GM12864 (cell line): ENCODE data around the gene HCST.
"Not testable (repeated sequence)": the region's sequence is repeated elsewhere in the genome, so short reads cannot be mapped to it uniquely, and the experiment has no call there.

Experiments used
- DNase-seq: peaks from one replicate; pipeline ENCODE4 v3.0.0-alpha.2; 2011; ENCODE audit warnings: low read depth
- H3K4me3 ChIP-seq: 2 replicates; pipeline ENCODE4 v1.5.1; 2011; ENCODE audit warnings: mild to moderate bottlenecking, low read depth, low read length, control low read depth
- TF ChIP-seq, protein P1 (sequence below): IDR thresholded peaks from 2 replicates; pipeline ENCODE4 v1.5.1; 2011; ENCODE audit warnings: low read depth, mild to moderate bottlenecking, moderate library complexity, low read length, control low read depth, inconsistent platforms; ENCODE audit errors: missing control alignments

HCST gene

DNA sequence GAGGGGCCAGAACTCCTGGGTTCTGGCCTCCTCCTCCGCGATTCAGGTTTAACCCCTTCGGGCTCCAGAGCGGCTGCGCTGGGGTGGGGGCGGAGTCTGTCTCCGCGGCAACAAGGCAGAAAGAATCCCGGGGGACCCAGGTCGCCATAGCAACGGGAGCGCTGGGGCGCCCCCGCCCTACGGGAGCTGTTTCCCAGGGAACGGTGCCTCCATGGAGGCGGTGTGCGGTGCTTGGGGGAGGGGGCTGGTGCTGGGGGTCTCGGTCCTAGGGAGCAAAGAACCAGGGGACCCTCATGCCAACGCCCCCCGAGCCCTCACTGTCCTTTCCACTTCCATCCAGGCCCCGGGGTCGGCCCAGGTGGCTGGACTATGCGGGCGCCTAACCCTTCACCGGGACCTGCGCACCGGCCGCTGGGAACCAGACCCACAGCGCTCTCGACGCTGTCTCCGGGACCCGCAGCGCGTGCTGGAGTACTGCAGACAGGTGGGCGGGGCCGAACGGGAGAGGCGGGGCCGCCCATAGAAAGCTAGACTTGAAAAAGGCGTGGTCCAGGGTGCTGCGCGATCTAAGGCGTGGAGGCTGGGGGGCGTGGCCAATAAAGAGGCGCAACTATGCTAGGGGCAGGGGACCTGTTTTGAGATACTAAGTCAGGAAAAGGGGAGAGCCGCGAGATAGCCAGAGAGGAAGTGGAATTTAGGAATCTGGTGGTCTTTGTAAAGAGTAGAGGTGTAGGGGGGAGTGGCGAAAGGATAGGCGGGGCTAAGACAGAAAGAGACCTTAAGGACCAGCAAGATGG is 32.8 kb upstream of the HCST start:
- H3K4me3 ChIP-seq = 0 out of 2 replicates have a peak overlapping the region, but pooled peaks have one; percentile 8
- peak; percentile 63 for DNase-seq
- TF ChIP-seq, protein P1, sequence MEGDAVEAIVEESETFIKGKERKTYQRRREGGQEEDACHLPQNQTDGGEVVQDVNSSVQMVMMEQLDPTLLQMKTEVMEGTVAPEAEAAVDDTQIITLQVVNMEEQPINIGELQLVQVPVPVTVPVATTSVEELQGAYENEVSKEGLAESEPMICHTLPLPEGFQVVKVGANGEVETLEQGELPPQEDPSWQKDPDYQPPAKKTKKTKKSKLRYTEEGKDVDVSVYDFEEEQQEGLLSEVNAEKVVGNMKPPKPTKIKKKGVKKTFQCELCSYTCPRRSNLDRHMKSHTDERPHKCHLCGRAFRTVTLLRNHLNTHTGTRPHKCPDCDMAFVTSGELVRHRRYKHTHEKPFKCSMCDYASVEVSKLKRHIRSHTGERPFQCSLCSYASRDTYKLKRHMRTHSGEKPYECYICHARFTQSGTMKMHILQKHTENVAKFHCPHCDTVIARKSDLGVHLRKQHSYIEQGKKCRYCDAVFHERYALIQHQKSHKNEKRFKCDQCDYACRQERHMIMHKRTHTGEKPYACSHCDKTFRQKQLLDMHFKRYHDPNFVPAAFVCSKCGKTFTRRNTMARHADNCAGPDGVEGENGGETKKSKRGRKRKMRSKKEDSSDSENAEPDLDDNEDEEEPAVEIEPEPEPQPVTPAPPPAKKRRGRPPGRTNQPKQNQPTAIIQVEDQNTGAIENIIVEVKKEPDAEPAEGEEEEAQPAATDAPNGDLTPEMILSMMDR = no peak

DNA sequence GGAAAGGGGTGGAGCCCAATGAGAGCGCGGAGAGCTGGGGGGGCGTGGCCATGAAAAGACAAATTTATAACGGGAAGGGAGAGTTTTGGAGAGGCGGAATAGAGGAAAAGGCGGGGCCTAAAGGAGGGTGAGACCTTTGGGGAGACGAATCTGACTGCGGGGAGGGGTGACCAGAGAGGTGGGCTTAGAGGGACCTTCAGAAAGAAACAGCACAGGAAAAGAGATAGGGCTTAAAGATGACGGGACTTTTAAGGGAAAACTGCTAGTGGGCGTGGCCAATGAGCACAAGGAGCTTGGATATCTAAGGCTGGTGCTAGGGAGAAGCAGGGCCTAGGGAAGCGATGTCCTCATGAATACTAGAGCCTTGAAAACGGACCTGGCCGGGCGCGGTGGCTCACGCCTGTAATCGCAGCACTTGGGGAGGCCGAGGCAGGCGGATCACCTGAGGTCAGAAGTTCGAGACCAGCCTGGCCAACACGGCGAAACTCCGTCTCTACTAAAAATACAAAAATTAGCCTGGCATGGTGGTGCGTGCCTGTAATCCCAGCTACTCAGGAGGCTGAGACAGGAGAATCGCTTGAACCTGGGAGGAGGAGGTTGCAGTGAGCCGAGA is 32.1 kb upstream of the HCST start:
- peak; percentile 13 for DNase-seq
- H3K4me3 ChIP-seq = not testable (repeated sequence)

GRCh38 chr19:35870798-35871197 is 31.5 kb upstream of the HCST start:
- DNase-seq = no peak
- no peak overlapping the region for H3K4me3 ChIP-seq
- TF ChIP-seq, protein P1 = no peak

DNA sequence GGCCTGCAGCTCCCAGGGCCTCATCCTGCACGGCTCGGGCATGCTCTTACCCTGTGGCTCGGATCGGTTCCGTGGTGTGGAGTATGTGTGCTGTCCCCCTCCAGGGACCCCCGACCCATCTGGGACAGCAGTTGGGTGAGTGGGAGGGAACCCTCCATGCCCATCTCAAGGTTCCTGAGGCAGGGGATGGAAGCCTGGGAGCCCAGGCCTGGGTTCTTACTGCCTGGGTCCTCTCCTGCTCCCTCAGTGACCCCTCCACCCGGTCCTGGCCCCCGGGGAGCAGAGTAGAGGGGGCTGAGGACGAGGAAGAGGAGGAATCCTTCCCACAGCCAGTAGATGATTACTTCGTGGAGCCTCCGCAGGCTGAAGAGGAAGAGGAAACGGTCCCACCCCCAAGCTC is 30.7 kb upstream of the HCST start:
- no peak for DNase-seq
- H3K4me3 ChIP-seq = no peak overlapping the region
- TF ChIP-seq, protein P1 = no peak

GRCh38 chr19:35872180-35872579 is 30.1 kb upstream of the HCST start:
- TF ChIP-seq, protein P1 = no peak
- no peak overlapping the region for H3K4me3 ChIP-seq
- DNase-seq = no peak

DNA sequence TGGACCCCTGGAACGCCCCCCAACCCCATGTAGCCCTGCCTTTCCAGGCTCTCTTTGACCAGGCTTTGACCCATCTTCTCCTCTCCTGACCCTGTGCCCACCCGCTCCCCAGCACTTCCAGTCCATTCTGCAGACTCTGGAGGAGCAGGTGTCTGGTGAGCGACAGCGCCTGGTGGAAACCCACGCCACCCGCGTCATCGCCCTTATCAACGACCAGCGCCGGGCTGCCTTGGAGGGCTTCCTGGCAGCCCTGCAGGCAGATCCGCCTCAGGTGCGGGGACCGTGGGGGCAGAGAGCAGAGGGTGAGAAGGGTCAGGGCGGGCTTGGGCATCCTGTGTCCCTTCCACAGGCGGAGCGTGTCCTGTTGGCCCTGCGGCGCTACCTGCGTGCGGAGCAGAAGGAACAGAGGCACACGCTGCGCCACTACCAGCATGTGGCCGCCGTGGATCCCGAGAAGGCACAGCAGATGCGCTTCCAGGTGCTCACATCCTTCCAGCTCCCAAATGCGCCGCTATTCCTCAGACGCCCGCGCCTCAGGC is 27.9 kb upstream of the HCST start:
- H3K4me3 ChIP-seq = no peak overlapping the region

GRCh38 chr19:35879068-35879467 is 23.3 kb upstream of the HCST start:
- DNase-seq = no peak
- TF ChIP-seq, protein P1 = no peak
- no peak overlapping the region for H3K4me3 ChIP-seq

More for the DNA sequence above, 27.9 kb upstream of the HCST start:
- TF ChIP-seq, protein P1 = no peak
- DNase-seq = no peak
